AG08396 (cell line): Measurements from ENCODE around the gene KCNA2.

Experiments used
- DNase-seq: peaks from one replicate; pipeline ENCODE4 v3.0.0; 2012; ENCODE audit warnings: low spot score, mixed read lengths

Gene KCNA2

GRCh38 chr1:110602466-110602865 lies 3.7 kb downstream of the KCNA2 start:
- DNase-seq, result no peak

DNA sequence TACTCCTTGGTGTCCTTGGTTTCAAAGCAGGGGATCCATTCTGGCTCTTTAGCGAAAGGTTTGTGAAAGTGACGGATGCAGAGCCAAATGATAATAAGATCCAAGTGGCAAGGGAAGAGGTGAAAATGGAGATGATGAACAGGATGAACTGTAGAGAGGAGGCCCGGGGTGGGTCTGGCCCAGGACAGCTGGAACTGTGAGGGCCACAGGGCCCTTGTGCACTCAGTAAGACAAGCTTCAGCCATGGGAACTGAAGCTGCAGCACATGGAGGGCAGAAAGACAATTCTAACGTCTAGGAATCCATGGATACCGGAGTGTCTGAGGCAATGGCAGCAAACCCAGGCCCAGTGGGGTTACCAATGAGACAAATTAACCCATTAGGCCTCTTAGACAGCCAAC lies 4.8 kb downstream of the KCNA2 start:
- no peak for DNase-seq

GRCh38 chr1:110600716-110601115 lies 5.4 kb downstream of the KCNA2 start:
- DNase-seq, result no peak

- no peak for DNase-seq
Observed at GRCh38 chr1:110597966-110598365, 8.2 kb downstream of the KCNA2 start.

DNA sequence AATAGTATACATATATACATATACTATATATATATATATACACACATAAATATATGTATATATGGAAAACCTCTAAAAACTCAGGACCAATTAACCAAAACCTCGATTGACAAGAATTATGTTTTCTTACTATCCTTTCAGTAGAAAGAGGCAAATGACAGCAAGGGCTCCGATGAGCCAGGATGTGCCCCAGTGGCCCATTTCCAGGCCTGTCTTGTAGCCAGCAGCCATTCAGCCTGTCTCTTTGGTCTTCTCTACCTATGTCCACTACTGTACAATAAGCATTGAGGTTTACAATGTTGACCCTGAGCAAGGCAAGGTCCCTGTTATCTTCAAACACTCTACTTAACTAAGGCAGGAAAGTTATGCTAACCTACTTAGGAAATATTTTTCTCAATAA lies 9.8 kb downstream of the KCNA2 start:
- DNase-seq, result no peak

- no peak for DNase-seq
Observed at GRCh38 chr1:110595353-110595710, 10.8 kb downstream of the KCNA2 start.

DNA sequence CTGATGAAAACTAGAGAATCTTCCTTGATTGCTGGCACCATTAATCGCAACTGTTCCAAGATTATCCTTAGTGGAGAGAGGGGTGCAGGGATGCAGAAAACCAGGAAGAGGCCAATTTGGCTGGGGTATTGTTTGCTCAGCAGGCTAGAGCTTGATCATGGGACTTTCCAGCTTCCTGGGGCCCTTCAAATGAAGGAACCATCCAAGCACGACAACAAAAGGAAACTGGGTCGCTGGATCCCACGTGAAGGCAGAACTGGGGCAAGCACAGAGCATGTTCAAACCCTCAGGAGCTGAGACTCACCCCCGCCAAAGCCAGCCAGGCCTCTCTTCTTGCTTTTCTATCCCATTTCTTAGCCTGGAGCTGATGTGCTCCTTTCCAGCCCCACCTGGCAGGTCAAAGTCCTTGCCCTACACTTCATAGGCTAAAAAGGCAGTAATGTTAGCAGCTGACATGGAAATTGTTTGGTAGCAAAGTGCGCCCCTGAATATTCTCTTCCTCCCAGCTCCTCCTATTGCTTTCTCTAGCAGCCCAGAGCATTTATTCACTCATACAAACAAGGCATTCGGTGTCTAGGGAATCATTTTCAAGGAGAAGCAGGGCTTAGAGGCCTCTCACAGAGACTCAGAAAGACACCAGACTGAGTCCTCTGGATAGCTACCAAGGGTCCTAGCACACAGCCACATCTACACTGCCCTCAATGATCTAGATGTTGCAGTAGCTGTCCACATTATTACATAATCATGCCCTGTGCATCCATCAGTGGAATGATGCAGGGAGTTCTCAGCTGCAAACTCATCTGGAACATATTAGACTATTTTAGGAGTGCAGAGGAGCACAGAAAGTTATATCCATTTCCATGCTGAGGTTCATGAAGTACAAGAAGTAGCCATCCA lies 11.5 kb downstream of the KCNA2 start:
- no peak for DNase-seq

GRCh38 chr1:110593902-110594301 lies 12.3 kb downstream of the KCNA2 start:
- no peak for DNase-seq

GRCh38 chr1:110591956-110592355 lies 14.2 kb downstream of the KCNA2 start:
- DNase-seq, result no peak

DNA sequence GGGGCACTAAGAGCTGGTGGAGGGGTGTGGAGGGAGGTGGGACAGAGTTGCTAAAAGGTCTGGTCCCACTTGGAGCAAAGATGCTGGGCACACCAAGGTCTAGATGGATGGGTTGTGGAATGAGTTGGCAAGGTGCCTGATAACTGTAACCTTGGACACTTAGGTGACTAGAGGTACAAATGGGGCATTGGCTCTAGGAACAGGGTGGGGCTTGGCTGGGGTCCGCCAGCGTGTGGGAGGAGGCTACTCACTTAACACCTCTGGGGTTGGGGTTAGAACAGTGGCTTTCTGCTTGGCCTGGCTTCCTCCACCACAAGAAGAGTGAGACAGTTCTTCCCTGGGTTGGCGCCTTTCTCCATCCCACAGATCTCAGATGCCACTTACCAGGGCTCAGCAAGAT lies 17.2 kb downstream of the KCNA2 start:
- DNase-seq, result no peak

GRCh38 chr1:110588486-110588885 lies 17.7 kb downstream of the KCNA2 start:
- no peak for DNase-seq

GRCh38 chr1:110587906-110588305 lies 18.3 kb downstream of the KCNA2 start:
- DNase-seq, result no peak

GRCh38 chr1:110585481-110585880 lies 20.7 kb downstream of the KCNA2 start:
- no peak for DNase-seq

DNA sequence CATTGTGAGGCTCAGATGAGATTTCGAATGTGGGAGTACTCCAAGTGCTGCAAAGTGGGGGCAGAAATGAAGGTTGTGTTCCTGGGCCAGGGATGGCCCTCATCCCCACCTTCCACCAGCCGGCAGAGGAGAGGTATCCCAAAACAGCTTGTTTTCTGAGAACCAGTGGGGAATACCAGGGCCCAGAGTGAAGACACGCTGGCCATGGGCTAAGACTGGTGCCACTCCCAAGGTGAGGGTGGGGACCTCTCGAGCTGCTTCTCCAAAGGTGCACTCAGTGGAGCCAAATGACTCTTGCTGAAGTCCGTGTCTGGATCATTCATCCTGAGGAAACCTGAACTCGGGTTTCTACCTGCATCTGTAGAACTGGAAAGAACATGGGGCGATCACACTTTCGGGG lies 22.1 kb downstream of the KCNA2 start:
- no peak for DNase-seq

DNA sequence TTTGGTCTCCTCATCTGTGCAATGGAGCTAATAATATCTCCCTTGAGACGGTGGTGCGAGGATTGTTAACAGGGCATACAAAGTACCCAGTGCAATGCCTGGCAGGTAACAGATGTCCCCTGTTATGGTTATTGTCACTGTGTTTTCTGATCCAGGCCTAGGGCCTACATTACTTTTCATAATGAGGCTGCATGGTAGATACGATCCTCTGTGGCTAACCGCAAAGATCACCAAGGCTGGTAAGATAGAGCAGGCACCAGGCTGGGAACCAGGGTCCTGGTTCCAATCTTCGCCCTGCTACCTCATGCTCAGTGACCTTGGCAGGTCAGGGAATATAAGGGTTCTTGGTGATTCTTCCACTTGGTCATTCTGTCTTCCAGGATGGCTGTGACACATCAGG lies 22.7 kb downstream of the KCNA2 start:
- no peak for DNase-seq

- DNase-seq, result no peak
Observed at GRCh38 chr1:110582378-110582777, 23.8 kb downstream of the KCNA2 start.

DNA sequence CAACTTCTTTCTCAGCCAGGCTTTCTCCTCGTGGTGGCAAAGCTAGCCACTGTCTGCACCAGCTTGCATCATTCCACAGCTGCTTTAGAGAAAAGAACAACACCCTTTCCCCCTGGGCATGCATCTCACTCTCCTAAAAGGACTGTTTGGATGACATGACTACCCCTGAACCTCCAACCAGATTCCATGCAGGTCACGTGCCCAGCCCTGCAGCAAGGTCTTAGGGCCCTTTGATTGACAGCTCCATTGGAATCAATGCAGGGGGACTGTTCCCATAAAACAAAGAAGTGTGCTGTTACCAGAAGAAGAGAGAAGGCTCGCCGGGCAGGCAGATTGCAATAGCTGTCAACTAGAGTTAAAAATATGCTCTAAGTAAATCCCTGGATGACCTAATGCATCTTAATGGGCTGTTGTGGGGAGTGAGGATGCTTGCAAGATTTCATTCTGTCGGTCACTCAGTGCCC lies 24.4 kb downstream of the KCNA2 start:
- no peak for DNase-seq

- DNase-seq, result no peak
Observed at GRCh38 chr1:110580244-110580643, 25.9 kb downstream of the KCNA2 start.

DNA sequence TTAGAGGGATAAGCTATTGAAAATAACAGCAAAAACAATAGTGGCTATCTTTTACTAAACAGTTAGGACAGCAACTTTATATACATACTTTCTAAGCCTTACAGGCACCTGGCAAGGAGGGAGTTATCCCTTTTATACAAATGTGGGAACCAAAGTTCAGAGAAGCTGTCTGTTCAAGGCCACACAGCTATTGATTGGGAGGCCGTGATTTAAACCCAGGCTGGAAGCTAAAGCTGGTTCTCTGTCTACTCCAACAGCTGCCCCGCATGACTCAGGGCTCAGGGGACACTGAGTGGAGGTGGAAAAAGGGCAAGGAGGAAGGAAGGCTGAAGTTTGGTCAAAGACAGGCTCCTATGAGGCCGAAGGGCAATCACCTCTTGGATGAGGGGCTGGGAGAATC lies 26.7 kb downstream of the KCNA2 start:
- no peak for DNase-seq

DNA sequence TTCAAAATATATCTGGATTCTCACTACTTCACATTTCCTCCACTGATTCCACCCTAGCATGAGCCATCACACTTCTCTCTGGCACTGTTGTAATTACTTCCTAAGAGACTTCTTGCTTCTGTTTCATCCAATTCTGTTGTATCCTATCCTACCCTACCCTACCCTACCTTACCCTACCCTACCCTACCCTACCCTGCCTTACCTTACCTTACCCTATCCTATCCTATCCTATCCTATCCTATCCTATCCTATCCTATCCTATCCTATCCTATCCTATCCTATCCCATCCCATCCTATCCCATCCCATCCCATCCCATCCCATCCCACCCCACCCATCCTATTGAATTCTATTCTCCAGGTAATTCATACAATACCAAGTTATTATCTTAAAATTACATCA lies 29.7 kb downstream of the KCNA2 start:
- DNase-seq, result no peak

DNA sequence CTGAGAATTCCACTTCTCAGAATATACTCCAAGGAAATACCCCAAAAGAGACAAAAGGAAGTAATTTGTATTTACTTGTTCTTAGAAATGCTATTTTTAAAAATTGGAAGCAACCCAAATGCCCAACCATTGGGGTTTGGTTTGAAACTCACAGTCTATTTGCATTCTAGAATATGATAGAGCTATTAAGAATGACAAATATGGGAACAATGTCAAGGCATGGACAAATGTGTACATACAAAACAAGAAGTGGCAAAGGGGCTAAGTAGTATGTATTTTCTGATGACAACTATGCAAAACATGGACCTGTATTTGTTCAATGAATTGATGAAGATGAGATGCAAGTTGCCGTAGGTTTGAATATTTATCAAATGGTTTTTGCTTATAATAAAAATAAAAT lies 32.8 kb downstream of the KCNA2 start:
- DNase-seq, result no peak

- no peak for DNase-seq
Observed at GRCh38 chr1:110572751-110573150, 33.4 kb downstream of the KCNA2 start.

- DNase-seq, result no peak
Observed at GRCh38 chr1:110570901-110571300, 35.3 kb downstream of the KCNA2 start.

DNA sequence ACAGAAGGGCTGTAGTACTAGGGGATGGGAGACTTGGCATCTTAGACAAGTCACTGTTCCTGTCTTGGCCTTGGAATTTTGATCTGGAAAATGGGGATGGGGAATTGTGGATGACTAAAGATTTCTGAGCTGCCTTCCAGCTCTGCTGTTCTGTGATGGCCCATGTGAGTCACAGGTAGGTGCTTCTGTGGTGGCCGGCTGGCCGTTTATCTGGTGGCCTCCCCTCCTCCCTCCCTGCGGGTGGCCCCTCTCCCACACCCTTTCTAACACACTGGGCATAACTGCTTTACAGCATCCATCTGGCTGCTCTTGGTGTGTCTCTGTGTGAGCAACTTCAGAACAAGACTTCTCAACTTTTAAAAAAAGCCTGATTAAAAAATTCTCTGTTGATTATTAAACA lies 35.9 kb downstream of the KCNA2 start:
- DNase-seq, result no peak
